ENCODE results near the gene PML. TPM values are rescaled to one million over a fixed set of nuclear protein-coding genes. Genes with fewer than 3 reads are reported as not detected.

PML gene
- total RNA-seq, 1 donor from 2014 or later = 15.3 TPM

DNA sequence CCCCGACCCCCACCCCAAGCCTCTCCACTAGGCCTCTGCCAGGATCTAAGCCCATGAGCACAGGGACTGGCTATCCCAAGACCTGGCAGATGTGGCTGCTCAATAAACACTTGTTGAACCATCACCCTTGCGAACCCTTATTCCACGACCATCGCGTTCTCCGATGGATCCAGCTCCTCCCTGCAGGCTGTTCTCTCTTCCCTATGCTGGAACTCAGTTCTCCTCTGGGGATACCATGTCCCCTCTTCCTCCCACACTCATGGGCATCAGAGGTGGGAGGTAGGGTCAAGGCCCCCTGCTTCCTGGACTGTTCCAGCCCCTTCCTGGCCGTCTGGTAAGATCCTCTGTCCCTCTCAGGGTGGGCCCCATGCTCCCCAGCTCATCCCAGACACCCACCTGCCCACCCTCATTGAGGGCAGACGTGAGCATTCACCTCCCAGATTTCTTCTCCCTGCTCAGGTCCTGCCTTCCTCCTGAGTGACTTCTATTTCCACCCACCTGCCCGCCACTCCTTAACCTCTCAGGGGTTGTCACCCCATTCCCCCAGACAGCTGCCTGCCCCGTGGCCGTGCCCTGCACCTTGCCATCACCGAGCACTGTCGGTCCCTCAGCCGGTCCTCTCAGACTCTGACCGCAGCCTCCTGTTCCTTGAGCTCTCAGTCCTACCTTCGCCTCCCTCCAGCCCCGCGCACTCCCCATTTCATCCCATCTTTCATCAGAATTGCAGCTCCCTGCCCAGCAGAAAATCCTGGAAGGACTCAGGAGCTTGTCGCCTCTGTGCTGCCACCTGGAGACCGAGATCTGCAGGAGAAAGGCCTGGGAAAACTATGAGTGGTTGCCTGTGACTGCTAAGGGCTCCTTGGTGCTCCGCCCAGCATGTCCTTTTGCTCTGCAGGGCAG lies 42.0 kb downstream of the PML start:
- H3K79me2 ChIP-seq (ENCODE audit: low read depth) = no peaks in the 10 kb centered on the region
- H3K4me2 ChIP-seq = no peak overlapping the region
- H3K4me3 ChIP-seq = no peak overlapping the region
- Mint-ChIP-seq H3K27ac (peak overlapping the region; percentile 69), H3K9me3 (no peaks in the 10 kb centered on the region), H3K4me1 (peaks cover 26% of the 10 kb centered on the region), H3K27me3 (ENCODE audit: insufficient read depth, low read depth) (peaks cover 2% of the 10 kb centered on the region), H3K36me3 (peaks cover 2% of the 10 kb centered on the region), H3K4me3 (no peak overlapping the region)
- no peaks in the 10 kb centered on the region for H3K9me3 ChIP-seq (ENCODE audit: low read depth)
- DNase-seq (ENCODE audit: low spot score) = peak; percentile 82
- no peak overlapping the region for H3K9ac ChIP-seq
- peaks cover 6% of the 10 kb centered on the region for H3K4me1 ChIP-seq
- H3F3A ChIP-seq (ENCODE audit: low read depth) = no peaks in the 10 kb centered on the region
- H2AFZ ChIP-seq (replicated peaks) = no peak overlapping the region
- H3K36me3 ChIP-seq = no peaks in the 10 kb centered on the region
- no peak overlapping the region for H3K27ac ChIP-seq
- no peaks in the 10 kb centered on the region for H3K27me3 ChIP-seq
- TF ChIP-seq, protein P1, sequence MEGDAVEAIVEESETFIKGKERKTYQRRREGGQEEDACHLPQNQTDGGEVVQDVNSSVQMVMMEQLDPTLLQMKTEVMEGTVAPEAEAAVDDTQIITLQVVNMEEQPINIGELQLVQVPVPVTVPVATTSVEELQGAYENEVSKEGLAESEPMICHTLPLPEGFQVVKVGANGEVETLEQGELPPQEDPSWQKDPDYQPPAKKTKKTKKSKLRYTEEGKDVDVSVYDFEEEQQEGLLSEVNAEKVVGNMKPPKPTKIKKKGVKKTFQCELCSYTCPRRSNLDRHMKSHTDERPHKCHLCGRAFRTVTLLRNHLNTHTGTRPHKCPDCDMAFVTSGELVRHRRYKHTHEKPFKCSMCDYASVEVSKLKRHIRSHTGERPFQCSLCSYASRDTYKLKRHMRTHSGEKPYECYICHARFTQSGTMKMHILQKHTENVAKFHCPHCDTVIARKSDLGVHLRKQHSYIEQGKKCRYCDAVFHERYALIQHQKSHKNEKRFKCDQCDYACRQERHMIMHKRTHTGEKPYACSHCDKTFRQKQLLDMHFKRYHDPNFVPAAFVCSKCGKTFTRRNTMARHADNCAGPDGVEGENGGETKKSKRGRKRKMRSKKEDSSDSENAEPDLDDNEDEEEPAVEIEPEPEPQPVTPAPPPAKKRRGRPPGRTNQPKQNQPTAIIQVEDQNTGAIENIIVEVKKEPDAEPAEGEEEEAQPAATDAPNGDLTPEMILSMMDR (IDR thresholded peaks at IDR 0.05) = peak; percentile 69
- TF ChIP-seq EZH2phosphoT487 (IDR thresholded peaks at IDR 0.05) = no peak
- peaks cover 8% of the 10 kb centered on the region for H4K20me1 ChIP-seq (ENCODE audit: low read depth)

- Mint-ChIP-seq H3K36me3 (peaks cover 2% of the 10 kb centered on the region), H3K4me3 (no peak overlapping the region), H3K27me3 (ENCODE audit: insufficient read depth, low read depth) (peaks cover 5% of the 10 kb centered on the region), H3K4me1 (peaks cover 26% of the 10 kb centered on the region), H3K27ac (peak overlapping the region; percentile 12), H3K9me3 (no peaks in the 10 kb centered on the region)
- TF ChIP-seq, protein P1 (IDR thresholded peaks at IDR 0.05) = no peak
- no peak for TF ChIP-seq EZH2 (IDR thresholded peaks at IDR 0.05)
- TF ChIP-seq EZH2phosphoT487 (IDR thresholded peaks at IDR 0.05) = no peak
- Histone ChIP-seq H3F3A (ENCODE audit: low read depth) (no peaks in the 10 kb centered on the region), H3K9me3 (ENCODE audit: low read depth) (no peaks in the 10 kb centered on the region), H3K27me3 (no peaks in the 10 kb centered on the region), H2AFZ (replicated peaks) (no peak overlapping the region), H3K9ac (no peak overlapping the region), H3K4me1 (peaks cover 6% of the 10 kb centered on the region), H3K36me3 (no peaks in the 10 kb centered on the region), H3K4me2 (no peak overlapping the region), H3K4me3 (no peak overlapping the region), H3K79me2 (ENCODE audit: low read depth) (no peaks in the 10 kb centered on the region), H3K27ac (no peak overlapping the region), H4K20me1 (ENCODE audit: low read depth) (peaks cover 8% of the 10 kb centered on the region)
- no peak for DNase-seq (ENCODE audit: low spot score)
Measured at GRCh38 chr15:74037171-74038117, 42.9 kb downstream of the PML start.

GRCh38 chr15:74038707-74039655 lies 44.5 kb downstream of the PML start:
- Mint-ChIP-seq H3K4me3 (no peak overlapping the region), H3K4me1 (peaks cover 26% of the 10 kb centered on the region), H3K9me3 (no peaks in the 10 kb centered on the region), H3K27me3 (ENCODE audit: insufficient read depth, low read depth) (peaks cover 7% of the 10 kb centered on the region), H3K36me3 (peaks cover 2% of the 10 kb centered on the region), H3K27ac (peak overlapping the region; percentile 33)
- Histone ChIP-seq H2AFZ (replicated peaks) (no peak overlapping the region), H3K4me2 (no peak overlapping the region), H3K27me3 (no peaks in the 10 kb centered on the region), H3K4me3 (no peak overlapping the region), H3F3A (ENCODE audit: low read depth) (no peaks in the 10 kb centered on the region), H3K9ac (no peak overlapping the region), H3K27ac (no peak overlapping the region), H3K4me1 (peaks cover 6% of the 10 kb centered on the region), H3K36me3 (no peaks in the 10 kb centered on the region), H3K9me3 (ENCODE audit: low read depth) (no peaks in the 10 kb centered on the region), H4K20me1 (ENCODE audit: low read depth) (peaks cover 8% of the 10 kb centered on the region), H3K79me2 (ENCODE audit: low read depth) (no peaks in the 10 kb centered on the region)
- no peak for DNase-seq (ENCODE audit: low spot score)
- no peak for TF ChIP-seq EZH2 (IDR thresholded peaks at IDR 0.05)
- no peak for TF ChIP-seq EZH2phosphoT487 (IDR thresholded peaks at IDR 0.05)
- TF ChIP-seq, protein P1 (IDR thresholded peaks at IDR 0.05) = no peak

Data from neural progenitor cell (in vitro differentiated cells).